ENCODE measurements around the gene ZNF74.

GRCh38 chr22:20439556-20439927 lies 45.6 kb downstream of the ZNF74 start:
- TF ChIP-seq POLR2A (IDR thresholded peaks at IDR 0.05), result no peak
- TF ChIP-seq CTCF (IDR thresholded peaks at IDR 0.05), result no peak
